GM21529 (cell line): ENCODE results near the gene GPR4.

Experiments used
- ATAC-seq: cut with Tn5 transposase; IDR thresholded peaks from one replicate; pipeline ENCODE4 v1.9.1; 2021; ENCODE audit not compliant: unreplicated experiment

Gene GPR4

DNA sequence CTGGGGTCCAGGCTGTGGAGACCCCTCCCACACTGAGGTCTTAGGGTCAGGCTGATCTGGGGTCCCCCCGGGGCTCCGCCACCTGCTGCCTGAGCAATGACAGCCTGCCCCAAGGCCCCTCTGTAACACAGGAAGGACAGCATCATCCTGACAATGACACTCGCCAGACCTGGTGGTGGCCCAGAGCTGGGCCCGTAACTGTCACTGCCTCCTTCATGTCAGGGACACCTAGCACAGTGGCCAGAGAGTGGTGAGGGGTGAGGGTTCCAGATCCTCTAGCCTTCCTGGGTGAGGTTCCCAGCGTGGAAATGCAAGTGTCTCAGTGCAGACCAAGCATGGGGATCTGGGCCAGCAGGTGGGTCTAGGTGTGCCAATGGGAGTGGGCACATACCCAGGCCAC, 45.2 kb downstream of the GPR4 start:
- no peak for ATAC-seq

DNA sequence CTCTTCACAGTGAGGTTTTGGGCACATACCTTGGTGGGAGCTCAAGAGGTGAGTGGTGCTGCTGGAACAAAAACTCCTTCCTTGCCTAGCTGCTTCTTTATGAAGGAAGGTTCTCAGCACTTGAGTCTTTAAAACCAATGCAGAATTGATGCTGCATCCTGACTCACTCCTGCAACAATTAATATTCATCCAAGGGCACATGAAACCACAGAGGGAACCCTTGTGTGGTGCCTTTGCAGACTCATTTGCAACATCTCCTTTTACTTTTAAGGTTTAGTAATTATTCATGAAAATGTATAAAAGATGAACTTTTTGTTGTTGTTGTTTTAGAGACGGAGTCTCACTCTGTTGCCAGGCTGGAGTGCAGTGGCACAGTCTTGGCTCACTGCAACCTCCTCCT, 47.5 kb downstream of the GPR4 start:
- no peak for ATAC-seq

GRCh38 chr19:45553464-45553863, 48.5 kb downstream of the GPR4 start:
- ATAC-seq: no peak

DNA sequence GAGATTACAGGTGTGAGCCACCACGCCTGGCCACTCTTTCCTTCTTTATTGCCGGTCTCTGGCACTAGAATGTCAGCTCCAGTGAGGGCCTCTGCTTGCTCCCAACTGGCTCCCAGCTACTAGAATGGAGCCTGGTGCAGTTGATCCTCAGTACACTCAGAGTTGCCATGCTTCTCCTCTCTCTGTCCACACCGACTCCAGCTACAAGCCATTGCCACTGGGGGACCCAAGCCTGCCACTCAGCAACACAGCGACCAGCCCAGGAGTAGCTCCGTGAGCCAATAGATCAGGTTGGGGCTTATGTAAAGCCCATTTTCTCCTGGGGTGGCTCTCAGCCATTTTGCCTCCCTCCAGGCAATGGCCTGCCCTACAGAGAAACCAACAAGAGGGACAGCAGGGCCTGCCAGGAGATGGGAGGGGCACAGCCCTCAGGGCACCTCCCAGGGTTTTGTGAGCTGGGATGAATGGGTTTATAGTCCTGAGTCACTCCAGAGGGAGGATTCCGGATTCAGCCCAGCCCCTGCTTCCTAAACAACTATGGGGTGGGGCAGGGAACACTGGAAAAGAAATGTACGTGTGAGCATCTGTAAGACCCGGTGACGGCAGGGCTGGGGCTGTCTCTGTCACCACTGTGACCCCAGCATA, 53.9 kb downstream of the GPR4 start:
- no peak for ATAC-seq

GRCh38 chr19:45547211-45547770, 54.7 kb downstream of the GPR4 start:
- no peak for ATAC-seq

DNA sequence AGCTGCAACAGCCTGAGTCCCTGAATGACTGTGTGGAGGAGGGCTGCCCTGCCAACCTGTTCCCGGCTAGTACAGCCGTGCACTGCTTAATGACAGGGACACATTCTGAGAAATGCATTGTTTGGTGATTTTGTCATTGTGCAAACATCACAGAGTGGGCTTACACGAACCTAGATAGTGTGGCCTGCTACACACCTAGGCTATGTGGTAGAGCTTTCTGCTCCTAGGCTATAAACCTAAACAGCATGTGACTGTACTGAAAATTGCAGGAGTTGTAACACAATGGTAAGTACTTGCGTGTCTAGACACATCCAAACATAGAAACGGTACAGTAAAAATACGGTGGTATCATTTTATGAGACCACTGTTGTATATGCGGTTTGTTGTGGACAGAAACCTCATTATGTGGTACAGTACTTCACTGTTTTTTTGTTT, 59.8 kb downstream of the GPR4 start:
- no peak for ATAC-seq
